Epithelial cell of prostate (primary cell): ENCODE results near the gene FAM13A.
A peak's percentile ranks its signal among the peaks of the same experiment; 100 is the strongest.

Source experiments
- DNase-seq: peaks from one replicate; pipeline ENCODE4 v3.0.0-alpha.2; 2011; ENCODE audit warnings: low read depth, low spot score
- H3K27ac ChIP-seq: fragments of 450-650 bp; 2 replicates; pipeline ENCODE4 v1.5.1; 2017; ENCODE audit warnings: mild to moderate bottlenecking

The FAM13A gene

DNA sequence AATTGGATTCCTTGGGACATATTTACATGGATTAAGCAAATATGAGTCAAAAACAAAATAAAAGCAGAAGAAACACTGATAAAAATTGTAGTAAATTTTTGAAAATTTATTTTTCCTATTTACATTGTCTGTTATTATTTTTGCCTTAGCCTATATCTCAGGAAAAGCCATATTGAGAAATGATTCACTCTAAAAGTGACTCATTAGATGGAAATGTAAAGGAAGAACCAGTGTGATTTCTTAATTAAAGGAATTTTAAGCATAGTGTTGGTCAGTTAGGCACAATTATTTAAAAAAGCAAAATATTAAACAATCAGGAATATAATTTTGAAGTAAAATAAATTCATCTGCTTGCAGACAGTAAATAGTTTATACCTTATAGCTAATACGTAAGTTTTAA, 191.9 kb downstream of the FAM13A start:
- DNase-seq: no peak
- H3K27ac ChIP-seq: peak overlapping the region; percentile 16

DNA sequence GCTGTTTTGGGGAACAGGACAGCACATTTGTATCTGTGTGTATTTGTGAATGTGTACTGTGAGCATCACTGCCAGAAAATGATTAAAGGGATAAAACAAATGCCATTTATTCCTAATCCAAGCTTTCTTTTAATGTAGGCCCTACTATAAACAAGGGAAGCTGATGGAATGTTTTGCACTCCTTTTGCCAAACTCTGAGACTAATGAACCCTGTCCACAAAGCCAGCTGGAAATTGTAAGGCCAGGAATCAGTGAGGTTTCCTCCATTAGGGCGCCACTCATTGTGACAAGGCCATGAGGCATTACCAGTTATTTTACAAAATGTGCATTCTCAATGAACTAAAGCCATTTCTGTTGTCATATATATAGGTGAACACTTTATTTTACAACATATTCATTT, 196.4 kb downstream of the FAM13A start:
- DNase-seq: no peak
- H3K27ac ChIP-seq: no peak overlapping the region

DNA sequence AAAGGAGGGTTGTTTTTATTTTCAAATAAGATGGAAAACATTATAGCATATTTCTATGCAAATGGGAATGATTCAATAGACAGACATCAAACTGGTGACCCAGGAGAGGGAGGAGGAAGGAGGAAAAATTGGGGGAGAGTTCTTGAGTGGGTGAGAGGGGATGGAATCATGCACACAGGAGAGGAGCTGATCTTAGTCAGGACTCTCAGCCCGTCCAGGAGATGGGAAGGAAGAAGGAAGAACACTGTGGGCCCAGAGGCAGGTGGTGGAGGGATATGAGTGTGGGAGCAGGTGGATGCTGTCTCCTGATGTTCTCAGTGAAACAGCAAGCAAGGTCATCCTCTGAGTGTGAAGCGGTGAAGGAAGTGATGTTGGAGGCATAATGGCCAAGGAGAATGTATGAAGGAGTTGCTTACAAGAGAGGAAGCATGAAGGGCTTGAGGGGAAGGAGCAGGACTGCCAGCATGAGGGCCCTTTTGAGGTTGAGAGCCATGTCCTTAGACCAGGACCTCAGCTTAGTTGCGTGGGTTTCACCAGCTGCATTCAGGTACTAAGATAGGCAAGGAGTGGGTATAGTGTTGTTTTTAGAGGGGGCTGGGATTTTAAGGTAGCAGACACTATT, 197.7 kb downstream of the FAM13A start:
- H3K27ac ChIP-seq: no peak overlapping the region
- DNase-seq: no peak

DNA sequence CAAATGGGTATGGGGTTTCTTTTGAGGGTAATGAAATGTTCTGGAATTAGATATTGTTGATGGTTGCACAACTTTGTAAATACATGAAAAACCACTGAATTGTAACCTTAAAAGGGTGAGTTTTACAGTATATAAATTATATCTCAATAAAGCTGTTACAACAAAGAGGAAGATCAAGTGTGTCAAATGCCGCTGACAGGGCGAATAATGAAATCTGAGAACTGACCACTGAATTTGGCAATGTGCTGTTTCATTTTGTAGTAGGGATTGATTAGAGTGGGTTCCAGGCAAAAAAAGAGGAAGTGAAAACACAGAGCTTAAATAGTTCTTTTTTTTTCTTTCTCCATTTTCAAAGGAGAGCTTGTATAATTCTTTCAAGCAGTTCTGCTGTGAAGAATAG, 198.2 kb downstream of the FAM13A start:
- H3K27ac ChIP-seq: no peak overlapping the region
- no peak for DNase-seq

DNA sequence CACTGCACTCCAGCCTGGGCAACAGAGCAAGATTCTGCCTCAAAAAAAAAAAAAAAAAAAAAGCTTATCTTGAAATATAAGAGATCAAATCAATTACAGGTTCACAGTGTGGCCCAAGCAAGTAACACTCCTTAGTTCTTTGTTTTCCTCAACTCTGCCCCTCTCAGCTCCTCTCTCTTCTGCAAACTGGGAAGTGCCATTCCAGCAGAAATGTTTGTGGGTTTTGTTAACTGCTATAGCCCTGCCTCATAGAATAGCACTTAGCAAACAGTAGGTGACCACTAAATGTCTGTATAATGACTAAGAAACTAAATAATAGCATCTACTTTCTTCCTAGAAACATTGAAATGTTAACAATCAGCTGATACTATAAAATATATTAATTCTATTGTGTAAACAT, 199.4 kb downstream of the FAM13A start:
- H3K27ac ChIP-seq: no peak overlapping the region
- DNase-seq: no peak

DNA sequence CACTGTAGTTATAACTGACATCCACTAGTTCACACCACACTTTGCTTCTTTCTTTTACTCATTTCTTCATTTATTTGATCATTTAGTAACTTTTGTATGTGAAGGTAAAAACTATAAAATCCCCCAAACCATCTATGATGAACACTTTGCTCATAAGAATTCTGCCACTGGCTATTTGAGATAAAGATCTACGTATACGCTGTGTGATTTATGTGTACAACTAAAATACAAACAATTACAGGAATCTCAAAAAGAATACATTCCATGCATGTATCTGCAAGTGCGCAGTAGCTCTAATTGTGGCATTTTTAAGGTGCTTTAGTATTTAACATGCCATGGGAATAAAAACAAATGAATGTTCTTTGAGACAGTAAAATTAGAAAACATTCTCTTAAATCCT, 202.5 kb downstream of the FAM13A start:
- H3K27ac ChIP-seq: peak overlapping the region; percentile 34
- DNase-seq: no peak

DNA sequence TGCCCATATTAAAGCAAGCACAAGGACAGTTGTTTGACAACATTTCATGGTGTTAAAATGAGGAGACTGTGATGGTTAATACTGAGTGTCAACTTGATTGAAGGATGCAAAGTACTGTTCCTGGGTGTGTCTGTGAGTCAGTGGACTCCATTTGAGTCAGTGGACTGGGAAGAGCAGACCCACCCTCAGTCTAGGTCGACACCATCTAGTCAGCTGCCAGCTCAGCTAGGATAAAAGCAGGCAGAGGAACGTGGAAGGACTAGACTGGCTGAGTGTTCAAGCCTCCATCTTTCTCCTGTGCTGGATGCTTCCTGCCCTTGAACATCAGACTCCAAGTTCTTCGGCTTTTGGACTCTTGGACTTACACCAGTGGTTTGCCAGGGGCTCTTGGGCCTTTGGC, 203.4 kb downstream of the FAM13A start:
- DNase-seq: peak; percentile 39
- H3K27ac ChIP-seq: peak overlapping the region; percentile 34

DNA sequence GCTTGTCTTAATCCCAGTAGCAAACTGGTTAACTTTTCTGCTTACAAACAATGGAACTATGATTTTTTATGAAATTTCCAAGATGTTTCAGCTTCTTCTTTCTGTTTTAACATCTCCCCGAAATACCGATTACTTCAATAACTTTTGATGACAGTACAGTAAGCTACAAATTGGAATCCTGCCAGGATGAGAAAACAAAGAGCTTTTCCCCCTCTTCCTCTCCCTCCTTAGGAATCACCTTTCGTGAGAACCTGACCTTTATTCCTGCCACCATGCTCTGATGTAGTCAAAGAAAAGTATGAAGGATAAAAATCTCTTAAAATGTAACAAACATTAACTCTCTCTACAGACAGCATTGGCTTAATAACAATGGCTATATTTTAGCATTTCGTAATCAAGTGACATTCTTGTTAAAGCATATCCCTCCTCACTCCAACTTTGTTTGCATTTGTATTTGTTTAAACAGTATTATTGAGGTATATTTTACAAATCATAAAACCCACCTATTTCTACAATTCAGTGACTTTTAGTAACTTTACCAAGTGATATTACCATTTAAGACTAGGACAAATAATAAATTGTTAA, 210.7 kb downstream of the FAM13A start:
- DNase-seq: no peak
- no peak overlapping the region for H3K27ac ChIP-seq

DNA sequence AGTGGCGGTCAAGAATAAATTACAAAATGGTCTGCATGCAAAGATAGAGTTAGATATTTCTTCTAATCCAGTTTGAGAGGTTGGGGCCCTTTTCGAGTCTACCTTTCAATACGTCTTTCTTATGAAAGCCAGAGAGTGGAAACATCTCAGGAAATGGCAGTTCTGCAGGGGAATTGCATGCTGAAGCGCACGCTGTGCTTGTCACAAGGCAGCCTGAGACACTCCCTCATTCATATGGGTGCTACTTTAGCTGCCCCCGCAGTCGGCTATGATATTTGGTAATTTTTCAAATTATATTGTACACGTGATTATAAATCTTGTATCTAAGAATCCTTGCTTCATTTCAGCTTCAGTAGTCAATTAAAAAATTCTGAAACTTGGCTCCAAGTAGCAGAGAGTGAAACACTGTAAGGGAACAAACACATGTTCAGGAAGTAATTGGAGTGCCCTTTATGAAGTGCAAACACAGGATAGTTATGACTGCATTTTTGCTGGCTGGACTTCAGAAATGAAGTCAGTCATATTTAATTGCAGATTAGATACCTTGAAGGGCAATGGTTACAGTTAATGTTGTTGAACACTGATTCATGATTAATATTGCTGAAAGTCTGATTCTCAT, 213.8 kb downstream of the FAM13A start:
- DNase-seq: no peak
- no peak overlapping the region for H3K27ac ChIP-seq

DNA sequence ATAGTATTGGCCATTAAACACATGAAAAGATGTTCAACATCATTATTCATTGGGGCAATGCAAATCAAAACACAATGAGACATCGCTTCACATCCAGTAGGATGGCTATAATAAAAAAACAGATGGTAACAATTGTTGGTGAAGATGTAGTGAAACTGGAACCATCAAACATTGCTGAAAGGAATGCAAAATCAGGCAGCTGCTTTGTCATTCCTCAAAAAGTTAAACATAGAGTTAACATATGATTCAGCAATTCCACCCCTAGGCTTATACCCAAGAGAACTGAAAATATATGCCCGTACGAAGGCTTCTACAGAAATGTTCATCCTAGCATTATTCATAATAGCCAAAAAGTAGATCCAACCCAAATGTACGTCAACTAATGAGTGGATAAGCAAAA, 215.3 kb downstream of the FAM13A start:
- DNase-seq: no peak
- H3K27ac ChIP-seq: no peak overlapping the region

DNA sequence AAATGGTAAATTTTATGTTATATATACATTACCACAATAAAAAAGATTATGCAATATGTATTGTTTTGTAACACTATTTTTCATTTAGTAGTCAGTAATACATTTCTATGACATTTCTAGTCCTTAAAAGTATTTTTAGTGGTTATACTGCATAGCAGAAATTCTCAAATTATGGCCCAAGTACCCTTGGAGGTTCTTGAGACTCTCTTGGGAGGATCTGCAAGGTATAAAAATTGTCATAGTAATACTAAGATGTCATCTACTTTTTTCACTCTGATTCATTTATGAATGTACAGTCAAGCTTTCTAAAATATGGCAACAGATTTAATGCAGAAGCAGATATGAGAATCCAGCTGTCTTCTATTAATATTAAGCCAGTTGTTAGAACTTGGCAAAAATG, 220.8 kb downstream of the FAM13A start:
- no peak for DNase-seq

DNA sequence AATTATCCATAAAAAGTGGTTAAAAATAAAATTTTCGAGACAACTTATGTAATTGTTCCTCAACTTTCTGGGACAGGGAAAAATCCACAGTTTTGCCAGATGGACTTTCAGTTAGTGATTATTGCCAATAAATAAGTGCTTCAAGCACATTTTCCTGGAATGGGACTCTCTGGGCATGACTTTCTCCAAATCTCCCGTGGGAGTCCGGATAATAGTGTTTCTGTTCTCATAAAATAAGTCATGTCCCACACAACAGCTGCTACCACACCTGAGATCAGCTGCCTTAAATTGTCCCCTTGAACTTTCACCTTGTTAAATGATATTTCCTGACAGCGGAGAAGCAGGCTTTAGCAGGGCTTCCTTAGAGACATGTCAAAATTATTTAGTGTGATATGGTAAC, 226.0 kb downstream of the FAM13A start:
- H3K27ac ChIP-seq: no peak overlapping the region
- no peak for DNase-seq

More for the DNA sequence above, 220.8 kb downstream of the FAM13A start:
- H3K27ac ChIP-seq: no peak overlapping the region

DNA sequence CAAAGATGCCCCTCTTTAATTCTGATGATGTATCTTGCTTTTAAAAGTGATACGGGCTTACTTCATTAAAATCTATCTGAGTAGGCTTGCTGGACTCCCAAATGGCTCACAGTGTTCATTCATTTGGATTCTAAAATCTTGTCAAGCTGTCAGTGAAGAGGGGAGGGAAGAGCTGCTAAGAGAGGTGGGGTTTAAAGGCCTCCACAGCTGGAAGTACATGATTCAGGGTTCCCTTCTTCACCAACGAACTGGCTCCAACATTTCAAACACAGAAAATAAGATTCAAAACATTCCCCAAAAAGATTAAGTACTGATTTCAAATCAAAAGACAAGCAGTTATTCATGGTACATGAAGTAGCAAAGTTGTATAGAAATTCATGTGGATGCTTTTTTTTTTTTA, 226.4 kb downstream of the FAM13A start:
- no peak for DNase-seq
- H3K27ac ChIP-seq: no peak overlapping the region

DNA sequence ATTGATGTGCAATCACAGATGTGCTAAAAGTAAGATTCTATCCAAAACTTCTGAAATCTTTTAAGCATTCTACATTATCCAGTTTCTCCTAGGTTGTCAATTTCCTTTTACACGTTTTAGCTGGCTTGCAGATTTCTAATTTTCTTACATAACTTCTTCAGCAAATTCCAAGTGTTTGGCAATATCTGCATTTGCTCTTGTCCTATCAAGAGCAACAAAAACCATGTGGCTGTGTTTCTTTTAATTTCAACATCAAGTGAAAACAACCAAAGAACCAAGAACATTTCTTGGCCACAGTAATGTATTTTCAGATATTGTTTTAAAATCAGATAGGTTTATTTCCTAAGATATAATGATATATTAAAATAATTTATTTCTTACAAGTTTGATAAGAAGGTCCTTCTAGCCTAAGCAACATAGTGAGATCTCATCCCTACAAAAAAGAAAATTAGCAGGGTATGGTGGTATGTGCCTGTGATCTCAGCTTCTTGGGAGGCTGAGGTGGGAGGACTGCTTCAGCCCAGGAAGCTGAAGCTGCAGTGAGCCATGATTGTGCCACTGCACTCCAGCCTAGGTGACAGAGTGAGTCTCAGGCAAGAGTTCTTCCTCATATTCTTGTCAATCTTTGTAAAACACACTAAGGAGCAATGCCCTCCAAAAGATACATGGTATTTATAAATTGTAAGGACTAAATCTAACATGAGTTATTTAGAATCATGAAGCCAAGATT, 228.0 kb downstream of the FAM13A start:
- no peak for DNase-seq

DNA sequence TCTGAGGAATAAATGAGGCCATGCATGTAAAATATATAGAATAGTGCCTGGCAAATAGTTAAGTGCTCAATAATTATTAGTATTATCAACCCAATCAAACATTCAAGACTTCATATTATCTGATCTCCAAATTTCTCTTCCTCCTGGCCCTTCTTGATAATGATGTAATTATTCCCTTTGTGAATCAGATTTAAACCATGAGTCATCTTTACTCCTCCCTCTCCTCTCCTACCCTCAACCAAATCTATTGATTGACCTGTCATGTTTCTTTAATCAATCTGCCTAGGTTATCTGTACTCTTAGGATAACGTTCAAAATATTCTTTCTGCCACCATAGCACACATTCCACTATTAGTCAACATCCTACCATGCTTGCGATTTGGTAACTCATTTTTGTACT, 229.5 kb downstream of the FAM13A start:
- no peak overlapping the region for H3K27ac ChIP-seq
- no peak for DNase-seq

More for the DNA sequence above, 228.0 kb downstream of the FAM13A start:
- H3K27ac ChIP-seq: no peak overlapping the region

DNA sequence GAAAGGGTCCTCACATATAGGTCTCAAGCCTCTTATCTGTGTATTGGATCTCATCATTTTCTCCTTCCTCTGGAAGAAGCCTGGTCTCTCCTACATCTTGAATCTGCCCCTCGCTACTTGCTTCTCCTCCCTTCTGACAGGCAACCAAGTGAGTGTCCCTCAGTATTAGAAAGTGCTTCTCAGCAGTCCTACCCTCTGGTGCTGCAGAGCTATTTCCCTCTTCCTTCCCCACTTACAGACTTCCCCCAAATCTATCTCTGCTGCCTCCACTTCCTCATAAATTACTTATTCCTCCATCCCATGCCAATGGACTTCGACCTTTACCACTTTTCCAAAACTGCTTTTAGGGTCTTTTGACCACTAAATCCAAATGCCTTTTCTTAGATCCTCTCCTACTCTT, 230.2 kb downstream of the FAM13A start:
- no peak for DNase-seq
- no peak overlapping the region for H3K27ac ChIP-seq

DNA sequence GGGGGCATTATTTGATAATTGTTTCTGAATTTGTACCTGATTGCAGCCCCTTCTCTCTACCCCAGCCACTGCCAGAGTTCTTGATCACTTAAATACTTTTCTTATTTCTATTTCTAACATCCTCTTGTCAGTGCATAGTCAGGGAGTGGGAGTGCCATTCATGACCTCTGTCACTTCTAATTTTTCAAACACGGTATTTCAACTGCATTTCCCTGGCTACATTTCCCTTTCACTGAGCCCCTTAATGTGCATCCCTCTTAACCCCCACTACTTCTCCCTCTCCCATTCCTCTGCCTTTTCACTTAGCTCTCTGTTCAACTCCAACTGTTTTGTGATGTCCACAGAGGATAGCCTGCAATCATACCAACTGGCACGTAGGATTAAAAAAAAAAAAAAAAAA, 231.1 kb downstream of the FAM13A start:
- H3K27ac ChIP-seq: no peak overlapping the region

DNA sequence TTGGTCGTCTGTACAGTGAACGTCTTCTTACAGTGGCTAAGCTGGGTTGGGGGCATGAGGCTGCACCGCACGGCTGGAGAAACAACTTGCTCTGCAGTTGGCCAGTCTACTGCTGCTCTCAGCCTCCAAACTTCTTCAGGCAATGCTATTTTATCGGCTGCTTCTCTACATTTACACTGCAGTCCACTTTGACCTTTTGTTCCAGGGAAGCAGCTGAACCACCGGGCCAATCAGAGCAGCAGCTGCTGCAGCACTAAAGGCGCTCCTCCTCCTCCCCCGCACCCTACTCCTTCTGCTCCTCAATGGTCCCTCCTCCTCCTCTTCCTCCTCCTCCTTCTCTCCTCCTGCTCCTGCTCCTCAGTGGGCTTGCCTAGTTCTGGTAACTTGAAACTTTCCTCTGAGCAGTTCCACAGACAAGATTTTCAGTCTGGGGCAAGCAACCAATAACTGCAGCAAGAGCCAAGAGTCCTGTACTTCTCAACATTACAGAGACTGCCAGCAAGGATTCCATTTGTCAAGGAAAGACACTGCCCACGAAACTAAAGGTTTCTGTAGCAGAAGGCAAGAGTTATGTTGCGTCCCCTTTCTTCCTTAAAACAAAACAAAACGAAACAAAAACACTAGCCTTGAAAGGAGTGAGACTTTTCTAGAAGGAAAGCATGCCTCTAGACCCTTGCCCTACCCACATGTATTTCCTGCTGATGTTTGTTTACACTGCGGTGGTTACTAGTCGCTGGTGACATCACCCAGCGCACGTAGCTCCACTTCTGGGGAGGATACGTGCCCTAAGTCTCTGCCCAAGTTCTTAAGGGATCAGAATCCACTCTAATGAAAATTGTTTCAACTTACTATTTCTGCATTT, 233.7 kb downstream of the FAM13A start:
- DNase-seq: peak; percentile 86

More for the DNA sequence above, 231.1 kb downstream of the FAM13A start:
- no peak for DNase-seq

DNA sequence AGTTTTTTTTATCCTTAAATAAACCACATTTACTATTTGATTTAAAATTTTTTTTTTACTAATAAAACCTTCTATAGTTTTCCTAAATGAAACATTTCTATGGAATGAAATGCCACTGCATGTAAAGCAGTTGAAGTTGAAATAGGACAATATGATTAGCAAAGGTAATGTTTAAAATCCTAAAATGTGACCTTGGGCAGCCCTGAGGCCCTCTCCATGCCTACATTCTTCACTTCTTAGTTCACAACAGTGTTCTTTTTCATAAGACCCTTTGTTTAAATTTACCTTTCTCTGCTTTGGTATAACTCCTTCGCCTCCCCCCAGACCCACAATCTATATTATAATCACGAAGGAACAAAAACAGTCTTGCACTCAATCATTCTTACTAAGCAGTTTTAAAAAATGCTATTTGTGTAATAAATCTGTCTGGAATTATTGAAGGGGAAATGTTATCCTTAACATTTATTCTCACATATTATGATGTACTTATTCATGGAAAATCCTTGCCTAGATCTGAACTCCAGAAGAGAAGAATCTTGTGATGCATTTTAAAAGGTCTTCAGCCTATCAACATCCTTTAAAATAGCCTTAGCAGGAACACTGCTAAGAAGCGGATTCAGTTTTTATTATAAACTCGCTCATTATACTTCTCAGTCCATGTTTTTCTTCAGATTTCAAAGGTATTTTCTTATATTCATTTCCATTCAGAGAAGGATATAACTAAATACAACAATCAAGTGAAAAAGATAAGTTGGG, 234.8 kb downstream of the FAM13A start:
- no peak for DNase-seq
- H3K27ac ChIP-seq: peak overlapping the region; percentile 81

More for the DNA sequence above, 233.7 kb downstream of the FAM13A start:
- peak overlapping the region; percentile 81 for H3K27ac ChIP-seq

DNA sequence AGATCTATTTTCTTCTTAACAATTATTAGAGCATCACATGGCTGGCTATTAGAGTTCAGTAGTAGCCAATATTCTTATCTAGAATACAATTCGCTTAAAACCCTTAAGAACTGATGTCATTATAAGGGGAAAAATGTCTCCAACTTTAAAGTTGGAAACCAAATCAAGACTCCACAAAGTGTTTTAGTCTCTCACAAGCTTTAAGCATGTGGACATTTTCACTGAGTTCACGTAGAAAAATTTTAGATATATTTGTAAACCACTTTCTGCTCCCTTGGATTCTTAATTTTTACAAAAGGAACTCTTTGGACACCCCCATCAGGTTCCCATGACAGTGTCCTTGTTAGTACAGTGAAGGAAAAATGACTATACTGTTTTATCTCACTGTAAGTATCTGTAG, 235.5 kb downstream of the FAM13A start:
- H3K27ac ChIP-seq: no peak overlapping the region
- no peak for DNase-seq
